NCI-H1930 (cell line): ENCODE data around the gene AURKAIP1.
"Not testable (repeated sequence)": the region's sequence is repeated elsewhere in the genome, so short reads cannot be mapped to it uniquely, and the experiment has no call there.

Source experiments
- DNase-seq, 2 experiments: peaks; one replicate each; lab custom pipeline; 2025; lab: John Stamatoyannopoulos, UW

AURKAIP1 gene

DNA sequence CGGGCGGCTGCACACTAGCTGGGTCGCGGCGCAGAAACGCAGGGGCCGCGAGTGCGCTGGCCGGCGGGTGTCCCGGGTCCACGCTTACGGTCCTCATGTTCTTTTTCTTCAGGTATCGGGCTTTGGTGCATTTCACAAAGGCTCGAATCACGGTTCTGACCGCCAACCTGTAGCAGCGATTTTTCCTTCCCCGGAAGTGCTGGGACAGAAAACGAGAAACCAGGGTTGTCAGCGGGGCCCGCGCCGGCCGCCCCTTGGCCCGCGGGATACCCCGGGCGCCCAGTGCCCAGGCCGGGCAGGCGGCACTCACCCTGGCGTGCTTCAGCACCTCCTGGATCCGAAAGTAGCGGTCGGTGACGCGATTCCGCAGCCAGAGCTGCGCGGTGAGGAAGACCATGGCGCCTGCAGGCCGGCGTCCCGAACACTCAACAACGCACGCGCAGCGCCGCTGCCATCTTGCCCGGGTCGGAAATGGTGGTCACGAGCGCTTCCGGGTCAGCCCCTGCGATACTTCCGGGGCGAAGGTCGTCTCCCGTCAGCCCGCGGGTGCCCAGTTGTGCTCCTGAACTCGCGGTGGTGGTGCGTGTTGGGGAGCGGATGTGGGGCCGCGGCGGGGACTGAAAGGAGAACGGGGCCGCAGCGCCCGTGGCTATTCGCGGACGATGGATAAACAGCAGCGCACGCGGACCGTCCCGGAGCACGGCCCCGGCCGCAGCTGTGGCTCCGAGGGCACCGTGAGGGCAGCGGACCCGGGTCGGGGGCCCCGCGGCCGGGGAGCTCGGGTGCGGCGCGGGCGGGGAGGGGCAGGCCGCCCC, 32.0 kb upstream of the AURKAIP1 start, which contains the start of gene MRPL20:
TSS of gene MRPL20 (minus strand) at position 473 of the 815 bp plus-strand sequence. CDS start at position 397, 76 bp downstream.
- peak; percentile 81 to 93 for DNase-seq

- no peak for DNase-seq
Measured at GRCh38 chr1:1406101-1406820, 31.3 kb upstream of the AURKAIP1 start.

DNA sequence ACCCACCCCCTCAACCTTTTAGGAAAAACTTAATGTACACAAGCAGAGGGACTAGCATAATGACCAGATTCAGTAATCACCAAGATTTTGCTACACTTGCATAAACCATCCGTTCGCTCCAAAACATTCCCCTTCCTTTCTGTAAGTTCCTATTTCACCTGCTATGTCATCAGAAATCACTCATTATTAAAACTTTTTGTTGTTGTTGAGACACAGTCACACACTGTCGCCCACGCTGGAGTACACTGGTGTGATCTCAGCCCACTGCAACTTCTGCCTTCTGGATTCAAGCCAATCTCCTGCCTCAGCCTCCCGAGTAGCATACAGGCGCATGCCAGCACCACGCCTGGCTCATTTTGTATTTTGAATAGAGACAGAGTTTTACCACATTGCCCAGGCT, 28.6 kb upstream of the AURKAIP1 start:
- DNase-seq = no peak

DNA sequence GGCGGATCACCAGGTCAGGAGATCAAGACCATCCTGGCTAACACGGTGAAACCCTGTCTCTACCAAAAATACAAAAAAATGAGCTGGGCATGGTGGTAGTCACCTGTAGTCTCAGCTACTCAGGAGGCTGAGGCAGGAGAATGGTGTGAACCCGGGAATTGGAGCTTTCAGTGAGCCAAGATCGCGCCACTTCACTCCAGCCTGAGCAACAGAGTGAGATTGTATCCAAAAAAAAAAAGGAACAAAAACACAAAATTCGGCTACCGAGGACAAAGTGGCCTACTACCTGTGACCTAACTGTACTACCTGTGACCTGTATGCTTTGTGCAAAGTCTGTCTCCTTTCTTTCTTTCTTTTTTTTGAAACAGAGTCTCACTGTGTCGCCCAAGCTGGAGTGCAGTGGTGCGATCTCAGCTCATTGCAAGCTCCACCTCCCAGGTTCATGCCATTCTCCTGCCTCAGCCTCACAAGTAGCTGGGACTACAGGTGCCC, 27.9 kb upstream of the AURKAIP1 start:
- not testable (repeated sequence) for DNase-seq

- peak; percentile 20 to 21 for DNase-seq
Measured at GRCh38 chr1:1402072-1402900, 27.3 kb upstream of the AURKAIP1 start.

GRCh38 chr1:1401457-1402010, 26.5 kb upstream of the AURKAIP1 start:
- DNase-seq = no peak

GRCh38 chr1:1400576-1401456, 25.8 kb upstream of the AURKAIP1 start:
- DNase-seq = no peak

GRCh38 chr1:1399872-1400575, 25.0 kb upstream of the AURKAIP1 start:
- DNase-seq = no peak

DNA sequence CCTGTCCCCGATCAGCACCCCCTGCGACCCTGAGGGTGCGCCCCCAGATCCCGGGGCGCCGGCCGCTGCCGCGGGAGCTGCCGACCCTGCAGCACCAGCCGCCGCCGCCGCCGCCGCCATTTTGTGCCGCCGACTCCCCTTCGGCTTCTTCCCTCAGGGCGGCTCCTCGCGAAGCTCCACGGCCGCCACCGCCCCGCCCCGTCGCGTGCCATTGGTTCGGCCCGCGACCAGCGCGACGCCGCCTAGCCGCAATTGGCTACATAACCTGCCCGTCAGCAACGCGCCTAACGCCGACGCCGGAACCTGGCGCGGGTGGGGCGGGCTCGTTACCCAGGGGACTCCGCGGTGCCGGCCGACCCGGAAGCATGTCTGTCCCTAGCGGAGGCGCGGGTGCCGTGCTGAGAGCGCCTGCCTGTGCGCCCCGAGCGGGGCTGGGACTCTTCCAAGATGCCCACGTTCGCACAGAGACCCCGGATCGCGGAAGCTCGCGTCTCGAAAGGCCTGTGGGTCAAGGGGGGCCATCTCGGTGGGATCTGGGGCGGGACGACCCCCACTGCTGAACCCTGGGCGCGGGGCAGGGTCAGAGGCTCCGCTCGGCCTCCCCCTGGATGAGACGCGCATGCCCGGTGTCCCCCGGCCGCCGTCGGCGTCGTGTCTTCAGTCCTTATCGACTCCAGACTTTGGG, 24.3 kb upstream of the AURKAIP1 start, which contains the start of gene CCNL2:
TSS of gene CCNL2 (minus strand) at position 149 of the 685 bp plus-strand sequence. CDS start at position 120, 29 bp downstream.
- peak; percentile 92 to 98 for DNase-seq

- no peak for DNase-seq
Measured at GRCh38 chr1:1398677-1399186, 23.7 kb upstream of the AURKAIP1 start.

GRCh38 chr1:1397839-1398523, 23.0 kb upstream of the AURKAIP1 start:
- DNase-seq = no peak

DNA sequence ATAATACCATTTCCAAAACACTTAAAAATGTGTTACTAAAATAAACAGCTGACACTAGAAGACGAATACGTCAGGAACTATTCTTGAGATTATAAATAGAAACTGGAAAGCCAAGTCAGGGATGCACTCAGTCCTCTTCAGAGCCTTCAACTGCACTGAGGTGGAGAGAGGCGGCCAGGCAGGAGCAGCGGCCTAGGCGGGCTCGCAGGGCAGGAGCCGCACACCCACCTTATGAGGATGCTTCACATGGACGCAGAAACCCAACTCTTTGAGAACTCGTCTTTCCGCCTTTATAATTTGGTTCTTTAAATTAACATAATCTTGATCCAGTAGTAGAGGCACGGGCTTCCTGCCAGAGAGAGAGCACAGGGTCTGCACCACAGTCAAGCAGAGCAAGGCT, 20.2 kb upstream of the AURKAIP1 start:
- no peak for DNase-seq

- DNase-seq = no peak
Measured at GRCh38 chr1:1394116-1394515, 19.1 kb upstream of the AURKAIP1 start.

GRCh38 chr1:1393428-1393827, 18.4 kb upstream of the AURKAIP1 start:
- DNase-seq = no peak

DNA sequence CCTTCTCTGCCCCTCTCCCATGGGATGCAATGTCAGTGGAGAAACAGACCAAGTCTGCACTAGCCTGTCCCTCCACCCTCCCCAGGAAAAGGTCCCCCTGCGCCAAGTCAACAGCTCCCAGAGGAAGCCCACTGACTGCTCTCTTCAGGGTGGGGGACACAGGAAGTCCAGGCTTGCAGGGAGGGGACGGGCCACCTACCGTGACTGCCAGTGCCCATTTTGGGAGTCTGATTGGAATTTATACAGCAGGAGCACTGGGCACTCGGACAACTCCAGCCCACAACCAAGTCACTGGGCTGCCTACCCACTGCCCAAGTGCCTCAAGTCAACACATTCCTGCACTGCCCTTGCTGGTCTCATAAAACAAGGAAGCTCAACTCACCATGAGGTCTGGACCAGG, 18.0 kb upstream of the AURKAIP1 start:
- no peak for DNase-seq

DNA sequence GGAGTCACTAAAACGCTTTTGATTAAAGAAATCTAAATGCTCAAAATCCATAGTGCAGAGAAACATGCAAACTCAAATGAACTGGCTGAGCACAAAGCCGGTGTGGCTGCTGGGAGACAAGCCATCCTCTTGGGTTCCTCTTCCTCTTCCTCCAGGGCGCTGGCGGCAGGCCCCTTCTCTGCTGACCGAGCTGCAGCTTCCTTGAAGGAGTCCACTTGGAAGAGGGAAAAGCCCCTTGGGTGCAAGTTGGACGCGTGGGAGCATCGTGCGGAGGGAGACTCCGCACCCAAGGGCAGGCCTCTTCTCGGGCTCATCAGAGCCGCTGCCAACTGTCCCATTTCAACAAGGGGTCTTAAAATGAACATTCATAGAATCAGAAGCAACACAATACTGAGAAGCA, 16.2 kb upstream of the AURKAIP1 start:
- DNase-seq = no peak

DNA sequence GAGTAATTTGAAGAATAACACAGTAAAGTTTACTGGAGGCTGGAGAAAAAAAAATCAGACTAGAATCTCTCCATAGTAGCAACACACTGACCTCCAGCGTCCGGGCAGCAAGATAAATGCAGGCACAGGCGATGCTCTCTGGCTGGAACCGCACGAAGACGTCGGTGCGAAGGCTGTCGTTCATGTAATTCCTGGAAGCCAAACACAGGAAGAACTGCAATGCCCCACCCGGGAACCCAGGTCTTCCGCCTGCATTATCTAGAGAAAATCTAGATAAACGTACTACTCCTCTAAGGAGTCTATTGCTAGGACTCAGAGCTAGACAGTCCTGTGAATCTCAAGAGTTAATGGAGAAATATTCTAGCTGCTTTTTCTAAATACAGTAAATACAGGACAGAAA, 15.7 kb upstream of the AURKAIP1 start:
- DNase-seq = no peak

- DNase-seq = no peak
Measured at GRCh38 chr1:1388078-1388472, 13.1 kb upstream of the AURKAIP1 start.
